PC-3 (cell line): ENCODE results near the gene COLEC12. TPM values are rescaled to one million over a fixed set of nuclear protein-coding genes. Genes with fewer than 3 reads are reported as not detected.

ENCODE experiments used
- ATAC-seq: fragments of 200-7000 bp; cut with Tn5 transposase; 2 replicates; pipeline ENCODE4 v1.9.1; 2020; ENCODE audit warnings: mild to moderate bottlenecking, moderate library complexity
- BruUV-seq: library from RNA; stranded (reverse); fragments of 400-500 nt; replicated peaks from 2 replicates; lab custom pipeline; 2021; lab: Mats Ljungman, UMichigan
- CTCF ChIA-PET: fragments of 300-600 bp; sonication (Branson Sonifier 250); formaldehyde crosslinking; loops from one replicate; lab custom pipeline; 2022; ENCODE audit warnings: antibody characterized with exemption; lab: Charles Lee
- POLR2A ChIA-PET: fragments of 300-600 bp; sonication (Branson Sonifier 250); formaldehyde crosslinking; loops from one replicate; lab custom pipeline; 2022; ENCODE audit warnings: antibody characterized with exemption; ENCODE audit not compliant: unreplicated experiment; lab: Charles Lee
- DNase-seq: peaks from one replicate; pipeline ENCODE4 v3.0.0-alpha.2; 2015
- H2AFZ ChIP-seq: fragments of 300-600 bp; sonication (generic); 2 replicates; pipeline ENCODE4 v1.6.0; 2016; ENCODE audit warnings: antibody characterized with exemption, low read length
- H3F3A ChIP-seq: fragments of 300-600 bp; sonication (generic); one replicate; pipeline ENCODE4 v1.6.0; 2017; ENCODE audit warnings: antibody characterized with exemption, low read length, control low read depth, mild to moderate bottlenecking; ENCODE audit not compliant: unreplicated experiment
- H3K27ac ChIP-seq: fragments of 300-600 bp; sonication (generic); 2 replicates; pipeline ENCODE4 v1.5.1; 2016; ENCODE audit warnings: mild to moderate bottlenecking, low read length
- H3K27me3 ChIP-seq: fragments of 300-600 bp; sonication (generic); 2 replicates; pipeline ENCODE4 v1.6.1; 2016; ENCODE audit warnings: low read length, mixed read lengths
- H3K36me3 ChIP-seq: fragments of 300-600 bp; sonication (generic); 2 replicates; pipeline ENCODE4 v1.6.1; 2016; ENCODE audit warnings: low read depth, mixed run types, low read length, mixed read lengths
- H3K4me1 ChIP-seq: fragments of 300-600 bp; sonication (generic); 2 replicates; pipeline ENCODE4 v1.5.1; 2016; ENCODE audit warnings: low read length; ENCODE audit not compliant: insufficient read depth
- H3K4me2 ChIP-seq: fragments of 300-600 bp; sonication (generic); 2 replicates; pipeline ENCODE4 v1.6.0; 2016; ENCODE audit warnings: low read length
- H3K4me3 ChIP-seq: fragments of 300-600 bp; sonication (generic); 2 replicates; pipeline ENCODE4 v1.5.1; 2016; ENCODE audit warnings: mild to moderate bottlenecking, low read length, mixed read lengths
- H3K79me2 ChIP-seq: fragments of 300-600 bp; sonication (generic); 2 replicates; pipeline ENCODE4 v1.6.1; 2017; ENCODE audit warnings: low read length, mixed read lengths
- H3K9ac ChIP-seq: fragments of 300-600 bp; sonication (generic); 2 replicates; pipeline ENCODE4 v1.6.0; 2016; ENCODE audit warnings: mild to moderate bottlenecking, low read length
- H3K9me2 ChIP-seq: fragments of 300-600 bp; sonication (generic); replicated peaks from 2 replicates; pipeline ENCODE4 v1.6.1; 2016; ENCODE audit warnings: mixed run types, low read length, mixed read lengths
- H3K9me3 ChIP-seq: fragments of 300-600 bp; sonication (generic); 2 replicates; pipeline ENCODE4 v1.6.1; 2016; ENCODE audit warnings: low read length, mixed read lengths
- H4K20me1 ChIP-seq: fragments of 300-600 bp; sonication (generic); 2 replicates; pipeline ENCODE4 v1.6.1; 2016; ENCODE audit warnings: low read length, mixed read lengths
- CTCF ChIP-seq: fragments of 300-600 bp; sonication (generic); conservative IDR thresholded peaks from 2 replicates; pipeline ENCODE4 v1.5.1; 2017; ENCODE audit warnings: antibody characterized with exemption, low read depth, mild to moderate bottlenecking, low read length
- EZH2 ChIP-seq: fragments of 300-600 bp; sonication (generic); IDR thresholded peaks from one replicate; pipeline ENCODE4 v1.6.1; 2017; ENCODE audit warnings: antibody characterized with exemption, mild to moderate bottlenecking, low read length; ENCODE audit not compliant: unreplicated experiment
- EZH2phosphoT487 ChIP-seq: fragments of 300-600 bp; sonication (generic); IDR thresholded peaks from 2 replicates; pipeline ENCODE4 v1.6.1; 2018; ENCODE audit warnings: mild to moderate bottlenecking, antibody characterized with exemption, low read length, borderline replicate concordance
- intact Hi-C: fragments of 100-400 bp; cut with micrococcal nuclease; formaldehyde crosslinking; loops from 2 replicates; pipeline ENCODE4 v1.9.0; 2023
- total RNA-seq: library from RNA; depleted of rRNA; stranded (reverse); fragments of >200 nt; gene quantifications from 2 replicates; pipeline ENCODE4 v1.2.3, GENCODE V29; 2014

Gene COLEC12
- total RNA-seq, 1 experiment from 2014 or later, result 0.04 TPM

GRCh38 chr18:425106-425745, 75.3 kb downstream of the COLEC12 start:
- CTCF ChIA-PET, result no interaction called here
- TF ChIP-seq EZH2 (no peak), CTCF (no peak), EZH2phosphoT487 (no peak)
- ATAC-seq (no peak), DNase-seq (no peak)
- H3K79me2 ChIP-seq, result no peaks in the 10 kb centered on the region
- no peaks in the 10 kb centered on the region for H4K20me1 ChIP-seq
- no peak overlapping the region for H2AFZ ChIP-seq
- no peak overlapping the region for H3K4me3 ChIP-seq
- H3K36me3 ChIP-seq, result no peaks in the 10 kb centered on the region
- no peak overlapping the region for H3K9ac ChIP-seq
- H3K27me3 ChIP-seq, result no peaks in the 10 kb centered on the region
- POLR2A ChIA-PET, result no interaction called here
- H3K4me2 ChIP-seq, result no peak overlapping the region
- no peaks in the 10 kb centered on the region for H3K9me3 ChIP-seq
- H3F3A ChIP-seq, result no peaks in the 10 kb centered on the region
- no peaks in the 10 kb centered on the region for H3K9me2 ChIP-seq
- H3K27ac ChIP-seq, result no peak overlapping the region
- intact Hi-C loops, result no loop called here
- no TSS peak for BruUV-seq
- no peaks in the 10 kb centered on the region for H3K4me1 ChIP-seq

- ChIA-PET CTCF (no interaction called here), POLR2A (no interaction called here)
- Histone ChIP-seq H3K4me3 (no peak overlapping the region), H3K4me2 (no peak overlapping the region), H3K79me2 (no peaks in the 10 kb centered on the region), H3K4me1 (no peaks in the 10 kb centered on the region), H3K27me3 (no peaks in the 10 kb centered on the region), H3K9me2 (no peaks in the 10 kb centered on the region), H2AFZ (no peak overlapping the region), H3K9me3 (no peaks in the 10 kb centered on the region), H3K36me3 (no peaks in the 10 kb centered on the region), H3K27ac (no peak overlapping the region), H3F3A (no peaks in the 10 kb centered on the region), H3K9ac (no peak overlapping the region), H4K20me1 (no peaks in the 10 kb centered on the region)
- TF ChIP-seq EZH2 (no peak), EZH2phosphoT487 (no peak), CTCF (no peak)
- ATAC-seq, result no peak
- no peak for DNase-seq
- BruUV-seq, result no TSS peak
- intact Hi-C loops, result no loop called here
Observed at GRCh38 chr18:424668-425067, 75.8 kb downstream of the COLEC12 start.

GRCh38 chr18:424071-424661, 76.3 kb downstream of the COLEC12 start:
- Histone ChIP-seq H3K4me1 (no peaks in the 10 kb centered on the region), H4K20me1 (no peaks in the 10 kb centered on the region), H3K79me2 (no peaks in the 10 kb centered on the region), H3K27ac (no peak overlapping the region), H2AFZ (no peak overlapping the region), H3K36me3 (no peaks in the 10 kb centered on the region), H3K27me3 (no peaks in the 10 kb centered on the region), H3K4me3 (no peak overlapping the region), H3K9ac (no peak overlapping the region), H3K9me3 (no peaks in the 10 kb centered on the region), H3F3A (no peaks in the 10 kb centered on the region), H3K4me2 (no peak overlapping the region), H3K9me2 (no peaks in the 10 kb centered on the region)
- TF ChIP-seq EZH2phosphoT487, result no peak
- DNase-seq (no peak), ATAC-seq (no peak)
- CTCF ChIA-PET, result no interaction called here
- POLR2A ChIA-PET, result no interaction called here
- intact Hi-C loops, result no loop called here
- no TSS peak for BruUV-seq
